ENCODE measurements around the gene TNFSF9.
"Not testable (repeated sequence)": the region's sequence is repeated elsewhere in the genome, so short reads cannot be mapped to it uniquely, and the experiment has no call there.

TNFSF9 gene

GRCh38 chr19:6534451-6535093, 3.7 kb downstream of the TNFSF9 start:
- no peak for DNase-seq (ENCODE audit: low read depth, low spot score)
- ChIA-PET CTCF (interaction anchor here (1.3 kb wide), 1 partner anchor 18 kb away, joined by 4 read pairs; no protein-coding TSS in a partner anchor), POLR2A (no interaction called here)
- H3K4me3 ChIP-seq (ENCODE audit: low read depth, low read length) = no peak overlapping the region
- TF ChIP-seq, protein P1, sequence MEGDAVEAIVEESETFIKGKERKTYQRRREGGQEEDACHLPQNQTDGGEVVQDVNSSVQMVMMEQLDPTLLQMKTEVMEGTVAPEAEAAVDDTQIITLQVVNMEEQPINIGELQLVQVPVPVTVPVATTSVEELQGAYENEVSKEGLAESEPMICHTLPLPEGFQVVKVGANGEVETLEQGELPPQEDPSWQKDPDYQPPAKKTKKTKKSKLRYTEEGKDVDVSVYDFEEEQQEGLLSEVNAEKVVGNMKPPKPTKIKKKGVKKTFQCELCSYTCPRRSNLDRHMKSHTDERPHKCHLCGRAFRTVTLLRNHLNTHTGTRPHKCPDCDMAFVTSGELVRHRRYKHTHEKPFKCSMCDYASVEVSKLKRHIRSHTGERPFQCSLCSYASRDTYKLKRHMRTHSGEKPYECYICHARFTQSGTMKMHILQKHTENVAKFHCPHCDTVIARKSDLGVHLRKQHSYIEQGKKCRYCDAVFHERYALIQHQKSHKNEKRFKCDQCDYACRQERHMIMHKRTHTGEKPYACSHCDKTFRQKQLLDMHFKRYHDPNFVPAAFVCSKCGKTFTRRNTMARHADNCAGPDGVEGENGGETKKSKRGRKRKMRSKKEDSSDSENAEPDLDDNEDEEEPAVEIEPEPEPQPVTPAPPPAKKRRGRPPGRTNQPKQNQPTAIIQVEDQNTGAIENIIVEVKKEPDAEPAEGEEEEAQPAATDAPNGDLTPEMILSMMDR (IDR thresholded peaks at IDR 0.05; ENCODE audit: insufficient read depth, low read length, missing control alignments) = no peak

DNA sequence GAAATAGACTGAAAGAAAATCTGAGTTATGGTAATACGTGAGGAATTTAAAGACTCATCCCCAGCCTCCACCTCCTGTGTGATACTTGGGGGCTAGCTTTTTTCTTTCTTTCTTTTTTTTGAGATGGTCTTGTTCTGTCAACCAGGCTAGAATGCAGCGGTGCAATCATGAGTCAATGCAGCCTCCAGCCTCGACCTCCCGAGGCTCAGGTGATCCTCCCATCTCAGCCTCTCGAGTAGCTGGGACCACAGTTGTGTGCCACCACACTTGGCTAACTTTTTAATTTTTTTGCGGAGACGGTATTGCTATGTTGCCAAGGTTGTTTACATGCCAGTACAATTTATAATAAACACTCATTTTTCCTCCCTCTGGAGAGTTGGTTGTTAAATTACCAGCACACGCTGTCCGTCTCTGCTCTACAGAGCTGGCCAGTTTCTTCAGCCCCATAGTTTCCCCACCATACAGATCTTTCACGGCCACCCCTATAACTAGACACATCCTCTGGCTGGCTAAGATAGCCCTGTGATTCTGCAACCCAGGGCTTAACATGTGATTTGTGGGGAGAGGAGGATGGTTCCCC, 4.8 kb downstream of the TNFSF9 start:
- TF ChIP-seq, protein P1 (IDR thresholded peaks at IDR 0.05; ENCODE audit: insufficient read depth, low read length, missing control alignments) = no peak
- no peak overlapping the region for H3K4me3 ChIP-seq (ENCODE audit: low read depth, low read length)
- ChIA-PET POLR2A (no interaction called here), CTCF (no interaction called here)
- no peak for DNase-seq (ENCODE audit: low read depth, low spot score)

- CTCF ChIA-PET = no interaction called here
- TF ChIP-seq, protein P1 (IDR thresholded peaks at IDR 0.05; ENCODE audit: insufficient read depth, low read length, missing control alignments) = no peak
- POLR2A ChIA-PET = no interaction called here
- no peak for DNase-seq (ENCODE audit: low read depth, low spot score)
- no peak overlapping the region for H3K4me3 ChIP-seq (ENCODE audit: low read depth, low read length)
These were observed 8.7 kb downstream of the TNFSF9 start for GRCh38 chr19:6539514-6539913.

- DNase-seq (ENCODE audit: low read depth, low spot score) = no peak
- H3K4me3 ChIP-seq (ENCODE audit: low read depth, low read length) = no peak overlapping the region
- ChIA-PET POLR2A (interaction anchor here (1.5 kb wide), 1 partner anchor 10 kb away, joined by 6 read pairs; the partner anchor contains the start of gene TNFSF9), CTCF (no interaction called here)
- TF ChIP-seq, protein P1 (IDR thresholded peaks at IDR 0.05; ENCODE audit: insufficient read depth, low read length, missing control alignments) = no peak
These were observed 10.3 kb downstream of the TNFSF9 start for GRCh38 chr19:6540918-6541689.

GRCh38 chr19:6543866-6544347, 13.1 kb downstream of the TNFSF9 start:
- TF ChIP-seq, protein P1 (IDR thresholded peaks at IDR 0.05; ENCODE audit: insufficient read depth, low read length, missing control alignments) = no peak
- ChIA-PET CTCF (no interaction called here), POLR2A (no interaction called here)
- no peak overlapping the region for H3K4me3 ChIP-seq (ENCODE audit: low read depth, low read length)
- no peak for DNase-seq (ENCODE audit: low read depth, low spot score)

GRCh38 chr19:6550679-6551078, 19.9 kb downstream of the TNFSF9 start:
- DNase-seq (ENCODE audit: low read depth, low spot score); POLR2A ChIA-PET; CTCF ChIA-PET; H3K4me3 ChIP-seq (ENCODE audit: low read depth, low read length): not testable (repeated sequence)
